Vagina (tissue), 2 donors: ENCODE data around the gene TTC8.

Experiments used
- CTCF ChIP-seq, 3 experiments: fragments of 450-650 bp in 2 of 3; fragments of 200-600 bp in 1 of 3; sonication (generic) in 1 of 3; IDR thresholded peaks; one replicate each; pipeline ENCODE4 v1.5.1; 2017 to 2019; ENCODE audit warnings: antibody characterized with exemption in 3 of 3, mild to moderate bottlenecking in 2 of 3, moderate library complexity in 2 of 3
- POLR2A ChIP-seq, 2 donors: fragments of 450-650 bp; IDR thresholded peaks; one replicate each; pipeline ENCODE4 v1.6.1; 2017; ENCODE audit warnings: antibody characterized with exemption in 2 of 2, mild to moderate bottlenecking in 2 of 2, moderate library complexity in 2 of 2
- POLR2AphosphoS5 ChIP-seq, 2 donors: sonication (generic); formaldehyde crosslinking; IDR thresholded peaks; one replicate each; pipeline ENCODE4 v1.9.0; 2017; ENCODE audit warnings: antibody characterized with exemption in 2 of 2, mild to moderate bottlenecking in 2 of 2, low read depth in 1 of 2; ENCODE audit not compliant: insufficient read depth in 1 of 2

- TF ChIP-seq CTCF (IDR thresholded peaks at IDR 0.05) (no peak), POLR2A (IDR thresholded peaks at IDR 0.05) (no peak), POLR2AphosphoS5 (IDR thresholded peaks at IDR 0.05; ENCODE audit: insufficient read depth in 1 of 2, low read depth in 1 of 2) (no peak)
Measured at GRCh38 chr14:88808359-88808758, 16.1 kb upstream of the TTC8 start.
